OCI-LY3 (cell line): Measurements from ENCODE around the gene DCTN3.

Source experiments
- H2AFZ ChIP-seq: fragments of 200-600, 300-600 bp; shearing (Covaris generic); 2 replicates; pipeline ENCODE4 v1.6.0; 2014; ENCODE audit warnings: antibody characterized with exemption, low read depth, low read length
- H3K27ac ChIP-seq: fragments of 200-600, 300-600 bp; sonication (generic); 2 replicates; pipeline ENCODE4 v1.5.1; 2014; ENCODE audit warnings: mild to moderate bottlenecking, low read length, moderate library complexity, mixed read lengths
- H3K27me3 ChIP-seq: fragments of 200-600, 300-600 bp; sonication (generic); 2 replicates; pipeline ENCODE4 v1.6.1; 2014; ENCODE audit warnings: low read depth, low read length, mixed read lengths
- H3K36me3 ChIP-seq: fragments of 200-600, 300-600 bp; sonication (generic); replicated peaks from 2 replicates; pipeline ENCODE3; 2014; ENCODE audit warnings: low read depth, low read length, mixed read lengths
- H3K4me1 ChIP-seq: fragments of 300-600, 200-600 bp; sonication (generic); 2 replicates; pipeline ENCODE4 v1.6.1; 2014; ENCODE audit warnings: low read length, mixed read lengths
- H3K4me2 ChIP-seq: fragments of 200-600, 300-600 bp; sonication (generic); 2 replicates; pipeline ENCODE4 v1.6.1; 2014; ENCODE audit warnings: low read length, mixed read lengths
- H3K4me3 ChIP-seq: fragments of 300-600, 200-600 bp; sonication (generic); 2 replicates; pipeline ENCODE4 v1.5.1; 2014; ENCODE audit warnings: antibody characterized with exemption, mild to moderate bottlenecking, low read length, moderate library complexity
- H3K79me2 ChIP-seq: fragments of 300-600, 200-600 bp; shearing (Covaris generic); 2 replicates; pipeline ENCODE4 v1.6.1; 2014; ENCODE audit warnings: mild to moderate bottlenecking, low read length, mixed read lengths
- H3K9ac ChIP-seq: fragments of 300-600, 200-600 bp; shearing (Covaris generic); 2 replicates; pipeline ENCODE4 v1.6.0; 2014; ENCODE audit warnings: mild to moderate bottlenecking, low read length, moderate library complexity
- H3K9me3 ChIP-seq: fragments of 200-600, 300-600 bp; shearing (Covaris generic); 2 replicates; pipeline ENCODE4 v1.6.1; 2014; ENCODE audit warnings: low read length, mixed read lengths; ENCODE audit not compliant: insufficient read depth
- H4K20me1 ChIP-seq: fragments of 200-600, 300-600 bp; sonication (generic); 2 replicates; pipeline ENCODE4 v1.6.1; 2016; ENCODE audit warnings: low read length, mixed read lengths; ENCODE audit not compliant: insufficient read depth
- CTCF ChIP-seq: fragments of 200-600, 300-600 bp; sonication (generic); IDR thresholded peaks from 2 replicates; pipeline ENCODE4 v1.5.1; 2014; ENCODE audit warnings: antibody characterized with exemption, low read length, low read depth
- EZH2phosphoT487 ChIP-seq: fragments of 200-600 bp; shearing (Covaris generic); IDR thresholded peaks from 2 replicates; pipeline ENCODE4 v1.6.1; 2018; ENCODE audit warnings: antibody characterized with exemption, mixed run types, low read depth

Gene DCTN3

DNA sequence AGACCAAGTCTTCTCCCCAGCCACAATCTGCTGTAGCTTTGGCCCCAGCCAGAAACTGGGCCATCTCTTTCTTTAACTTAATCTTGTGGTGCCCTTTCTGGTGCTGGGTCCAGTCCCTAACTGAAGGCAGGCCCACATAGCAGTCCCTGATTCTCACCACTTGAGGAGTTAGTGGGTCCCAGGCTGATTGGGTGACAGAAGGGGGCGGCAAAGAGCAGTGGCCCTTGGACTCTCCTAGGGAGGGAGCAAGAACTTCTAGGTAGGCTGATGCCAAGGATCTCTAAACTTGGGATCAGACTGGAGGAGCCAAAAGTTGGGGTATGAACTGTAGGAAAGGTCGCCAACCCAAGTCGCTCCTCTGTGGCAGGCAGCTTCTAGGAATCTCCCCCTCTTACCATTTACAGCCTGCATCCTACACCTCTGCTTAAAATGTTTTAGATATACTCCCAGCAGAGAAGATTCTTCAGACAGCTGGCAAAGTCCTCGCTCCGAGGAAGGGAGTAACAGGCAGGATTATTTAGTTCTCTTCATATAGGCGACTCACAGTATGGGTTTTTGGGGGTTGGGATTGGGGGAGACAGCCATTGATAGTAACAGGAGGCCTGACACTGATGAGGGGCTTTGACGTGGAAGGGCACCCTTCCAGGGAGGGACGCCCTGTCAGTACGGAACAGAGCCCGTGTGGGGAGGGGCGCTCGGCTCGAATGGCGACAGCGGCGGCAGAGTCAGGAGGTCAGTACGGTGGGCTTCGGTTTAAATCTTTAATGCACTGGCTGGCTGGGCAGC lies 44.2 kb upstream of the DCTN3 start:
- Histone ChIP-seq H3K27ac (peak overlapping the region; percentile 49), H3K4me3 (peak overlapping the region; percentile 96), H3K4me1 (peaks cover 14% of the 10 kb centered on the region), H3K9ac (peak overlapping the region; percentile 59), H3K79me2 (no peaks in the 10 kb centered on the region), H3K27me3 (no peaks in the 10 kb centered on the region), H2AFZ (0 out of 2 replicates have a peak overlapping the region, but pooled peaks have one; percentile 17), H4K20me1 (no peaks in the 10 kb centered on the region), H3K4me2 (peak overlapping the region; percentile 93), H3K9me3 (no peaks in the 10 kb centered on the region), H3K36me3 (peaks cover 4% of the 10 kb centered on the region)
- peak; percentile 94 for TF ChIP-seq CTCF
- TF ChIP-seq EZH2phosphoT487 = no peak

GRCh38 chr9:34663303-34663605 lies 43.0 kb upstream of the DCTN3 start:
- H2AFZ ChIP-seq = no peak overlapping the region
- H3K4me3 ChIP-seq = no peak overlapping the region
- TF ChIP-seq EZH2phosphoT487 (no peak), CTCF (no peak)

DNA sequence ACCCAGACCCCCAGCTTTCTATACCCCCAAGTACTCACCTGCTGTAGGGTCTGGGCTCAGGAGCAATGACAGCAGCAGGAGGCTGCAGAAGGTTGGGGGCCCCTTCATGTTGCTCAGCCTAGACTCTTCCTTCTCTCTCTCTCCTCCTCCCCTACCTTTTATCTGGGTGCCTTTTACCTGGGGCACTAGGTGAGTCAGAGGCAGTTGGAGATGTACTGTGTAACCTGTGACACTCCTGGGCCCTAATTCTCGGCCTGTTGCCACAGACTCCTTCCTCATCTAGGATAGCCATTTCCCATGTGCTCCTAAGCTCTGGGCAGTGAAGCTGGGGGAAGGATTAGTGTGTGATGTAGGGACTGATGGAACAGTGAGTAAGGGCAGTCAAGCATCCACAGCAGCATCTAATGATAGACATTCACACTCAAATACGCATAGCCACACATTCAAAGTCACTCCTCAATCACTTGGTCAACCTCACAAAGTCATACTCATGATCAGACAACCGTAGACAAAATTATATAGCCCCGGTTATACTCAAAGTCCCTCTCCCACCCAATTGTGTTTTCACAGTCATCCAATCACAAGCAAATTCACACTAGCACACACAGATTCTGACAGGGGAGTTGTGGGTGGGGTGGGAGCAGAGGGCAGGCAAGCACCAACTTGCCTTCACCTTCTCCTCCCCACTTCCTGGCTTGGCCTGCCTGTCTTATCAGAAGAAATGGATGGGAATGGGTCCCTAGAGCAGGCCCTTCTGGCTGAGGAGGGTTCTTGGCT lies 42.4 kb upstream of the DCTN3 start, which contains the start of gene CCL27:
CCL27 (minus strand) TSS at position 132 of the 777 bp plus-strand sequence; CDS start at position 108, 24 bp downstream.
- Histone ChIP-seq H3K9ac (no peak within 1 kb of the TSS), H3K79me2 (no peaks in the 10 kb centered on the region), H3K27ac (no peak within 1 kb of the TSS), H3K36me3 (no peaks in the 10 kb centered on the region), H3K4me3 (no peak within 1 kb of the TSS), H3K4me1 (peaks cover 24% of the 10 kb centered on the region), H3K27me3 (no peaks in the 10 kb centered on the region), H2AFZ (no peak within 1 kb of the TSS), H4K20me1 (no peaks in the 10 kb centered on the region), H3K4me2 (no peak within 1 kb of the TSS), H3K9me3 (no peaks in the 10 kb centered on the region)
- no peak for TF ChIP-seq CTCF
- TF ChIP-seq EZH2phosphoT487 = no peak

More at GRCh38 chr9:34663303-34663605, 43.0 kb upstream of the DCTN3 start:
- Histone ChIP-seq H3K27me3 (no peaks in the 10 kb centered on the region), H3K4me2 (no peak overlapping the region), H3K9ac (no peak overlapping the region), H4K20me1 (no peaks in the 10 kb centered on the region), H3K9me3 (no peaks in the 10 kb centered on the region), H3K27ac (no peak overlapping the region), H3K4me1 (peaks cover 19% of the 10 kb centered on the region), H3K79me2 (no peaks in the 10 kb centered on the region), H3K36me3 (no peaks in the 10 kb centered on the region)

GRCh38 chr9:34659592-34660253 lies 39.4 kb upstream of the DCTN3 start:
- H3K27ac ChIP-seq = no peak overlapping the region
- peaks cover 24% of the 10 kb centered on the region for H3K4me1 ChIP-seq
- no peak overlapping the region for H3K9ac ChIP-seq
- no peak overlapping the region for H3K4me3 ChIP-seq
- H2AFZ ChIP-seq = no peak overlapping the region
- H3K4me2 ChIP-seq = peak overlapping the region; percentile 19
- H3K36me3 ChIP-seq = no peaks in the 10 kb centered on the region
- H3K9me3 ChIP-seq = no peaks in the 10 kb centered on the region
- no peaks in the 10 kb centered on the region for H4K20me1 ChIP-seq
- TF ChIP-seq EZH2phosphoT487 = no peak
- no peak for TF ChIP-seq CTCF
- H3K79me2 ChIP-seq = no peaks in the 10 kb centered on the region
- H3K27me3 ChIP-seq = no peaks in the 10 kb centered on the region
